ENCODE data around the gene PLB1.
"Not testable (repeated sequence)": the region's sequence is repeated elsewhere in the genome, so short reads cannot be mapped to it uniquely, and the experiment has no call there.

Gene PLB1

DNA sequence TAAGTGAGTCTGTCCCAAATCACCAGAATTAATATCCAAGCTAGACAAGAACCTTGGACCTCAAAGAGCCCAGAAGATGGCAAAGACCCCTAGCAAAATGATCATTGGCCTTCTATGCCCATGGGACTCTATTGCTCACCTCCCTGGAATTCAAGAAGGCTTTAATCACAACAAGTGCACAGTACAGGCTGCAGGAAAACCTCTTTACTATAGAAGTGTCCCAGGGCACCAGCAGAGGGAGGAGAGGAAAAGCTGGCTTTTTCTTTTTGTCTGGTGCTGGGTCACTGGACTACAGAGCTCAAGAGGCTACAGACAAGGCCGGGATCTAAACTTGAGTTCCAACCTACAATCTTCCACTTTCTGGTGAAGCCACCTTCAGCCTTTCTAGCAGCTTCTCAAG, 167.5 kb downstream of the PLB1 start:
- in situ Hi-C loops (cut with MboI; ENCODE audit: low sequenced_read_pairs) = no loop called here

DNA sequence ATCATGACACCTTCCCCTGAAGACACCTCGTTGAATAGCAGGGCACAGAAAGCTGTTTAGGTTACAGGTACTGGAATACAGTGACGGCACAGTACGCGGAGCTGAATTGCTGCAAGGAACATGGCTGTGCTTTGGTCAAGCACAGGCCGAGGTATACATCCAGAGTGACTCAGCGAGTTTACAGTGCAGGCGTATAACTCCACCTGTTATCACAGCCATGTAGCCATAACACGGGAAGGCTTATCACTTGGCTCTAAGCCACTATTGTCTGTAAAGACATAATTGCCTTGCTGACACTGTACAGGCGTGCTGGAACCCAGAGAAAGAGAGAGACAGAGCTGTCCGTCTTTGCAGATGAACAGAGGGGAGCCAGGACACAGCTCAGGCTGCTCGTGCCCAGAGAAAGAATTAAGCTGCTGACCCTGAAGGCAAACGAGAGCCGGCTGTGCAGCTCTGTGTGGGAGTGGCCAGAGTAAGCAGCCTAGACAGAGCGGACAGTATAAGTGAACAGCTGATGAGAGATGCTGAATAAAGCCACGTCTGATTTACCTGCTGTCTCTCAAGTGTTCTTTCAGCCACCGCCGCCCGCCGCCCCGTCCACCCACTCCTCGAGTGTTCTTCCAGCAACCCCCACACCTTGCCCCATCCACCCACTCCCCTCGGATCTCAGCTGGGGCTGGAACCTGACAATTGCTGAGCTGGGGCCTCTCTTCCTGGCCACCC, 168.4 kb downstream of the PLB1 start:
- in situ Hi-C loops (cut with MboI; ENCODE audit: low sequenced_read_pairs) = no loop called here

- in situ Hi-C loops (cut with MboI; ENCODE audit: low sequenced_read_pairs) = no loop called here
Measured at GRCh38 chr2:28665041-28665704, 169.3 kb downstream of the PLB1 start.

DNA sequence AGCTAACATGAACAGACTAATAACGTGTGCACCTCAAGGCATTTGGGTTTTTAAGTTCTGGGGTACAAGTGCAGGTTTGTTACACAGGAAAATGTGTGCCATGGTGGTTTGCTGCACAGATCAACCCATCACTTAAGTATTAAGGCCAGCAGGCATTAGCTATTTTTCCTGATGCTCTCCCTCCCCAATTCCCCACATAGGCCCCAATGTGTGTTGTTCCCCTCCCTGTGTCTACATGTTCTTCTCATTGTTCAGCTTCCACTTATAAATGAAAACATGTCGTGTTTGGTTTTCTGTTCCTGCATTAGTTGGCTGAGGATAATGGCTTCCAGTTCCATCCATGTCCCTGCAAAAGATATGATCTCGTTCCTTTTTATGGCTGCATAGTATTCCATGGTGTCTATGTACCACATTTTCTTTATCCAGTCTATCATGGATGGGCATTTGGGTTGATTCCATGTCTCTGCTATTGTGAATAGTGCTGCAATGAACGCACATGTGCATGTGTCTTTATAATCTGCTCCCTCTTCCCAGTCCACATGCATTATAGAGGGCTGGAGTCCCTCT, 170.0 kb downstream of the PLB1 start:
- in situ Hi-C loops (cut with MboI; ENCODE audit: low sequenced_read_pairs) = not testable (repeated sequence)

DNA sequence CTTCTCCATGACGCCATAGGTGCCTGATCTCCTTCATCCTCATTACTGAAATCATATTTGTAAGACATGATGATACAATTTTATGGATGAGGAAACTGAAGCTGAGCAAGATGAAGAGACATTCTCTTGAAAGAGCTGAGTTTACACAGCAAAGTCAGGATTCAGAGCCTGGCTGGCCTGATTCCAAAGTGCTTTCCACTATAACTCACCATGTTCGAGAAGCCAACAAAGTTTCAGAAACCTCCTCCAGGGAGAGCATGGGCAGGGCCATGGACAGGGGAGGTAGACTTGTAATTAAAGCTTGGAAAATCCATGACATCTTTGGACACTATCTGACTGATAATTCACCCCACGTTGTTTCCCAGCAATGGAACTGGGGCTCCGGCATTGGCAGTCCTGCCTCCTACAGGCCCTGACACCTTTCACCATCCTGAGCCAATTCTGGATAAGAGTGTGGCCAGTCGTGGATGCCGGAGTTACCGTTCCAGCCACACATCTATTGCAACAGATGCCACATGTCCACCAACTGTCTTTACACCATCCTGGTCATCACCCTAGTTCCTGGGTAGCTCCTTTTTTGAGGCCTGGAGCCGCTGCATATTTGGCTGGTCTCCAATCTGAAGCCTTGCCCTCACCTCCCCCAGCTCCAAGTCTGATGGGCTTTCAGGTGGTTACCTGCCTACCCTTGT, 170.8 kb downstream of the PLB1 start:
- in situ Hi-C loops (cut with MboI; ENCODE audit: low sequenced_read_pairs) = no loop called here

DNA sequence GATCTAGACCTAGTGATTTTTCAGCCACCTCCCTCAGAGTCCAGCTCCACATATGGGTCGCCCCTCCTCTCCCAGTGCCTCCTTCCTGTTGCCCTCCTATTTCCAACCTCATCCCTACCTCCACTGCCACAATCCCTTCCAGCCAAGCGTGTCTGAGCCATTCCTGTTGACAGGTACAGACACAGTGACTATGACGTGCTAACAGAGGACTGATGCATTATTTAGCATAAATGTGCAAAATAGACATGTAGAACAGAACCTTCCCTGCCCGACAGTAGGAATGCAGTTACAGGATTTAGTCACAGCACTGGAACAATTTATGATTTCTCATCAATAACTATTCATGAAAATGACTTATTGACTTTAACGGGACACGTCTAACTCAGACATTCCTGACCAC, 171.4 kb downstream of the PLB1 start:
- in situ Hi-C loops (cut with MboI; ENCODE audit: low sequenced_read_pairs) = no loop called here

DNA sequence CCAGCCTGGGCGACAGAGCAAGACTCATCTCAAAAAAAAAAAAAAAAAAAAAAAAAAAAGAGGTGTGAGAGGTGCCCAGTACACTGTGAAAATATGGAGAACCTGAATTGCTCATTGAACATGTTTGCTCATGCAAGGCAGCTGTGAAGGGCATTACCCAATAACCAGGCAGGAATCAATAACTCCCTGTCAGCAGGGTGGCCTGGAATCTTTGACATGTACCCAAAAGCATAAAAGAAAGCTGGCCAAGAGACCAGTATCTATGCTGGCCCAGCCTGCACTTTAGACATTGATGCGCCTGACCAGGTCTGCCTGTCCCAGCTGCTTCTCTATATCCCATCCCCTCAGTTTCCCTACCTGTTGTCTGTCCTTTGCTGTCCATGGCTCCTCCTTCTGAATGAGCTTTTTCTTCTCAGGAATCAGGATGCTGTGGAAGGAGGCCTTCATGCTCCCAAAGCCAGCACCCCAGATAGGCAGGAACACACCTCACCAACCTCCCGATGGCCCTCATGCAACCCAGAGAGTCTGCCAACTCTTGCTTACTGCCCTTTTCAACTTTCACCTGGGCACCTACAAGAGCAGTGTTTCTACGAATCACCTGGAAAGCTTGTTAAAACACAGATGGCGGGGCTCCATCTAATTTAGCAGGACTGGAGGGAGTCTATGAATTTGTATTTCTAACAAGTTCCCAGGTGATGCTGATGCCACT, 172.4 kb downstream of the PLB1 start:
- in situ Hi-C loops (cut with MboI; ENCODE audit: low sequenced_read_pairs) = no loop called here

GRCh38 chr2:28668880-28669279, 173.0 kb downstream of the PLB1 start:
- in situ Hi-C loops (cut with MboI; ENCODE audit: low sequenced_read_pairs) = no loop called here

GRCh38 chr2:28670856-28671255, 175.0 kb downstream of the PLB1 start:
- in situ Hi-C loops (cut with MboI; ENCODE audit: low sequenced_read_pairs) = no loop called here

DNA sequence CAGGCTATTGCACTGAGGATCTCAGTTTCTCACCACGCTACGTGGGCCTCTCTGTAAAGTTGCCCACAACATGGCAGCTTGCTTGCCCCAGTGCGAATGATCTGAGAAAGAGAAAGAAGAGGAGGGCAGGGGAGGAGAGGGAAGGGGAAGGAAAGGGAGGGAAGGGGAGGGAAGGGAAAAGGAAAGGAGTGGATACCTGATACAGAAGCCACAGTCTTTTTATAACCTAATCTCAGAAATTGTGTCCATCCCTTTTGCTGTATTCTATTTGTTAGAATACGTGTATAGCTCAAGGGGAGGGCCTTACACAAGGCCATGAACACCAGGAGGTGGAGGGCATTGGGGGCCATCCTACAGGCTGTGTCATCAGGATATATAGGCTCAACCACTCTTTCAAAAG, 177.5 kb downstream of the PLB1 start:
- in situ Hi-C loops (cut with MboI; ENCODE audit: low sequenced_read_pairs) = no loop called here

GRCh38 chr2:28674062-28674712, 178.3 kb downstream of the PLB1 start:
- in situ Hi-C loops (cut with MboI; ENCODE audit: low sequenced_read_pairs) = no loop called here

DNA sequence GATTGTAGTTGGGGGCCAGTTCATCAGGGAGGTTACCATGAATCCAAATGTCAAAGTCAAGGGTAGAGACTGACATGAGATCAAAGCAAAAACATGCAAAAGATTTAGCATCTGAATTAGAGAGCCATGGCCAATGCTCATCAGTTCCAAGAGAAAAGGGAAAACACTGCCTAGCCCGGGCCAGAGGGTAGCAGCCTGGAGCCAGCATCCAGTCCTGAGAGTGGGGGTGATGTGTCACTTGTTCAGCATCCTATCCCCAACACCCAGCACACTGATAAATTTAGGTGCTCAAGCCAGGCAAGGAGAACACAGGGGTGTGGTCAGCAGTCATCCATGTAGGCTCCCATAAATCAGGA, 178.8 kb downstream of the PLB1 start:
- in situ Hi-C loops (cut with MboI; ENCODE audit: low sequenced_read_pairs) = no loop called here

- in situ Hi-C loops (cut with MboI; ENCODE audit: low sequenced_read_pairs) = no loop called here
Measured at GRCh38 chr2:28676152-28676835, 180.4 kb downstream of the PLB1 start.

DNA sequence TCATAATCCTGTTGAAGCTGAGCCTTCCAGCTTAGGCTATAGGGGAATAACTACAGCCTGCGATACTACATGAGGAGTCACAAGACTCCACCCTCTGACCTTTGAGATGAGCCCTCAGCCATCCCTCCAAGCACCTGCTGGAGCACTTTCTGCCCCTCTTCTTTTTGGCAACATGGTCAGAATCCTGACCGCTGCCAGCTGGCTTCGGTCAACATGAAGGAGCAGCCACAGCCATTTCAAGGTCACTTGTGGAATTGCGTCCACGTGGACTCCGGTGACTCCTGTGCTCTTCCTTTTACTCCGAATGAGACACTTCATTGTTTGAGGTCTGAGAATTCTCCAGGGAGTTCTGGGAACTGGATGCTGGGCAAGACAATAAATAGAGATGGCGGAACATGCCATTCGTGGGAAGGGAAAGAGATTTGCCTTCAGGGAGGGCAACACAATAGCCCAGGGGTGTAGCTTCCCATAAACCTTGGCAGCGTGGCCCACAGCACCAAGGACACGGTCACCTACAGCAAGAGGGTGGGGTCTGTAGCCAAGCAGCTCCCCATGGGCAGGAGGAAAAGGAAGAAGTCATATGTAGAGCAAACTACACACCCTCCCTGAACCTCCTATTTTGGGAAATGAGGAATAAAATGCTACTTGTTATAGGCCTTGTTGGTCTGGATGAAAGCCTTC, 182.5 kb downstream of the PLB1 start:
- in situ Hi-C loops (cut with MboI; ENCODE audit: low sequenced_read_pairs) = no loop called here

GRCh38 chr2:28678944-28679343, 183.1 kb downstream of the PLB1 start:
- in situ Hi-C loops (cut with MboI; ENCODE audit: low sequenced_read_pairs) = no loop called here

GRCh38 chr2:28680657-28681056, 184.8 kb downstream of the PLB1 start:
- in situ Hi-C loops (cut with MboI; ENCODE audit: low sequenced_read_pairs) = no loop called here

DNA sequence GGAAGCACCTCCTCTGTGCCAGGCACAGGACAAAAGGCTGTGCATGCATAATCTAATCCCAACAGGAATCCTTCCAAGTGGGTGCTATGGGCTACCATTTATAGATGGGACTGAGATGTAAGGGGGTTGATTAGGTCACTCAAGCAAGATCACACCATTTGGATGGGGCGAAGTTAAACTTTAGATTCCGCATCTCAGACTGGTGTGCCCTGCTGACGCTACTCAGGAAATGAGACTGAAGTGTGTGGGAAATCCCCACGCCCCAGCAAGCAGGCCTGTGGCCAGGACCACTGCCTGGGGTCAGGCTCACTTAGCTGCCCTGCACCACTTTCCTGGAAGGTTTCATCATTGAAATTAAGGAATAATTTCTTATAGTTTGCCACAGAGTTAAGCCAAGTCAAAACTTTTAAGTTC, 185.3 kb downstream of the PLB1 start:
- in situ Hi-C loops (cut with MboI; ENCODE audit: low sequenced_read_pairs) = no loop called here

- in situ Hi-C loops (cut with MboI; ENCODE audit: low sequenced_read_pairs) = no loop called here
Measured at GRCh38 chr2:28681606-28682005, 185.7 kb downstream of the PLB1 start.

DNA sequence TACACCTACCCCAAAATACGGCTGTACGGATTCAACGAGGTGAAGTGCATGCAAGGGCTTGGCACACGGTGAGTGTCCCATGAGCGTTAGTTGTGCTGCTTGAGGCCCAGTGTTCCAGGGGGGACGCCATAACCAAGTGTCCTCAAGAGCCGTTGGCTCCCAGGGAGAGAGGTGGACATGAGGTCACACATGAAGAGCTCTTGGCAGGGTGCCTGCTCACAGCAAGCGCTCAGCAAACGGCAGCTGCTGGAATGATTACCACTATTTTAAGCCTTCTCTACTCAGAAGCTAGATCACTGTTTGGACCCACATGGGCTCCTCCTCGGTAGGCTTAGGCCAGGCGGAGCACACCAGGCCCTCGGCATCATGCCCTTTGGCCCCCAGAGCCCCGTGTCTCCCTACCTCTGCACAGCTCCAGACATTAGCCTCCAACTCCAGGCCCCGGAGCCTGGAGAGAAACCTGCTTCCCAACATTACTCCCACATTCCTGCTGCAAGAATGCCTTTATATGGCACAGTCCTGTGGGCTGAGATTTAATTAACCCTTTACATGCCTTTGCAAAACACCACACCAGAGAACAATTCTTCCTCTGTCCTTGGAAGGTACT, 187.3 kb downstream of the PLB1 start:
- in situ Hi-C loops (cut with MboI; ENCODE audit: low sequenced_read_pairs) = no loop called here
